ENCODE results near the gene PROM1. TPM values are rescaled to one million over a fixed set of nuclear protein-coding genes. Genes with fewer than 3 reads are reported as not detected.

PROM1 gene
- polyA plus RNA-seq, 3 donors = not detected

DNA sequence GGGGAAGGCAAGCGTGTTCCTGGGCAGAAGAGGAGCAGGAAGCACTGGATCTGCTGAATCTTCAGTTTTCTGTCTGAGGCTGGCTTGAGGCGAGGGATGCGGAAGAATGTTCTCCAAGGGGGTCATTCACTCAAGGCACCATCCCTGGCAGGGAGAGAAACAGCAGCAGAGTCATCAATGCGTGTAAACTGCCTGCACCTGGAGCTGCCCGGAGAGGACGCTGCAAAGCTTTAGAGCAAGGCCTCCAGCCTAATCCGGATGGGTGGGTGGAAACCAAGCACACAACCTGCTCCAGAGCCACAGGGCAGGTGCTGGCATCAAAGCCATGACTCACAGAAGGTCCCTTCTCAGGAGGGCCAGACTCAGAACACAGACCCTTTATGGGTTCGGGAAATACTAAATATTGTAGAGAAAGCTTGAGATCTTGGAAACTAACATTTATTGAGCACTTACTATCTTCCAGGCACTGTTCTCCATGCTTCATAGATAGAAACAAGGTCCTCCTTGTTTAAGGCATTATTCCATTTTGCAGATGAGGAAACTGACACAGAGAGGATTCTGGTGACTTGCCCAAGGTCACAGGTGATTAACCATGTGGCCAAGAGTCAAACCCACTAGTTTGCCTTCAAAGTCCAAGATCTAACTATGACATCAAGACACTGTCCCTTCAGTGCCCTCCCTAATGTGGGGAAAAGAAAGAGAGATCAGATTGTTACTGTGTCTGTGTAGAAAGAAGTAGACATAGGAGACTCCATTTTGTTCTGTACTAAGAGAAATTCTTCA, 7.7 kb downstream of the PROM1 start:
- Histone ChIP-seq H3K9ac (ENCODE audit: insufficient read depth, low read length, poor library complexity, severe bottlenecking) (no peak overlapping the region), H3K79me2 (ENCODE audit: insufficient read depth, low read length) (no peaks in the 10 kb centered on the region), H3K4me2 (replicated peaks; ENCODE audit: extremely low read depth, low read length, poor library complexity, severe bottlenecking) (no peak overlapping the region), H3K9me3 (replicated peaks in 1 of 2; ENCODE audit: control insufficient read depth in 1 of 2, insufficient read depth in 1 of 2, low read length in 2 of 2) (no peaks in the 10 kb centered on the region), H2AFZ (ENCODE audit: insufficient read depth, low read depth, low read length, poor library complexity, severe bottlenecking) (no peak overlapping the region), H3K27ac (ENCODE audit: low read depth in 1 of 2, low read length in 2 of 2) (no peak overlapping the region), H3K27me3 (ENCODE audit: control insufficient read depth in 2 of 2, insufficient read depth in 2 of 2, low read length in 2 of 2) (no peaks in the 10 kb centered on the region), H3K36me3 (replicated peaks in 1 of 2; ENCODE audit: control insufficient read depth in 1 of 2, insufficient read depth in 2 of 2, low read length in 2 of 2) (no peaks in the 10 kb centered on the region), H3K4me1 (ENCODE audit: control insufficient read depth in 1 of 2, insufficient read depth in 2 of 2, low read length in 2 of 2) (peaks cover 9% of the 10 kb centered on the region in 2 donors), H3K4me3 (replicated peaks in 1 of 3; ENCODE audit: low read depth in 2 of 3, low read length in 3 of 3) (no peak overlapping the region), H4K20me1 (ENCODE audit: insufficient read depth, low read length) (no peaks in the 10 kb centered on the region)
- Mint-ChIP-seq H3K4me3 (no peak overlapping the region), H3K36me3 (no peaks in the 10 kb centered on the region), H3K27me3 (ENCODE audit: low read depth in 3 of 3) (peaks cover 4 to 7% (median 6%) of the 10 kb centered on the region in 3 donors), H3K4me1 (peaks cover 20% of the 10 kb centered on the region), H3K9me3 (no peaks in the 10 kb centered on the region), H3K27ac (no peak overlapping the region)
- DNase-seq = no peak
- WGBS (ENCODE audit: insufficient coverage) = 86% methylated on average over 7 of the region's 8 CpGs
- TF ChIP-seq CTCF (IDR thresholded peaks at IDR 0.05) = no peak
- intact Hi-C loops (cut with micrococcal nuclease) = no loop called here

GRCh38 chr4:16075061-16075460, 8.8 kb downstream of the PROM1 start:
- Histone ChIP-seq H3K4me2 (replicated peaks; ENCODE audit: extremely low read depth, low read length, poor library complexity, severe bottlenecking) (no peak overlapping the region), H4K20me1 (ENCODE audit: insufficient read depth, low read length) (no peaks in the 10 kb centered on the region), H2AFZ (ENCODE audit: insufficient read depth, low read depth, low read length, poor library complexity, severe bottlenecking) (no peak overlapping the region), H3K9me3 (replicated peaks in 1 of 2; ENCODE audit: control insufficient read depth in 1 of 2, insufficient read depth in 1 of 2, low read length in 2 of 2) (no peaks in the 10 kb centered on the region), H3K4me3 (replicated peaks in 1 of 3; ENCODE audit: low read depth in 2 of 3, low read length in 3 of 3) (no peak overlapping the region), H3K27me3 (ENCODE audit: control insufficient read depth in 2 of 2, insufficient read depth in 2 of 2, low read length in 2 of 2) (no peaks in the 10 kb centered on the region), H3K36me3 (replicated peaks in 1 of 2; ENCODE audit: control insufficient read depth in 1 of 2, insufficient read depth in 2 of 2, low read length in 2 of 2) (no peaks in the 10 kb centered on the region), H3K79me2 (ENCODE audit: insufficient read depth, low read length) (no peaks in the 10 kb centered on the region), H3K4me1 (ENCODE audit: control insufficient read depth in 1 of 2, insufficient read depth in 2 of 2, low read length in 2 of 2) (peaks cover 16 to 19% of the 10 kb centered on the region in 2 donors), H3K9ac (ENCODE audit: insufficient read depth, low read length, poor library complexity, severe bottlenecking) (no peak overlapping the region), H3K27ac (ENCODE audit: low read depth in 1 of 2, low read length in 2 of 2) (no peak overlapping the region)
- H3K27ac Mint-ChIP-seq = no peak overlapping the region
- WGBS (ENCODE audit: insufficient coverage) = no CpG with 5 or more reads among the region's 3 CpGs
- H3K9me3 Mint-ChIP-seq = no peaks in the 10 kb centered on the region
- H3K27me3 Mint-ChIP-seq (ENCODE audit: low read depth in 3 of 3) = peaks cover 0 to 5% (median 2%) of the 10 kb centered on the region in 3 donors
- intact Hi-C loops (cut with micrococcal nuclease) = no loop called here
- peaks cover 28% of the 10 kb centered on the region for H3K4me1 Mint-ChIP-seq
- no peak overlapping the region for H3K4me3 Mint-ChIP-seq
- TF ChIP-seq CTCF (IDR thresholded peaks at IDR 0.05) = no peak
- DNase-seq = no peak
- H3K36me3 Mint-ChIP-seq = no peaks in the 10 kb centered on the region

Data from CD14-positive monocyte (primary cell).